A549 (cell line): ENCODE measurements around the gene MOK. TPM values are rescaled to one million over a fixed set of nuclear protein-coding genes. Genes with fewer than 3 reads are reported as not detected.

ENCODE experiments used
- ATAC-seq, 2 experiments: fragments of 200-7000 bp in 1 of 2; fragments of >200 bp in 1 of 2; cut with Nextera tagmentation in 1 of 2; cut with Tn5 transposase in 1 of 2; 3 replicates each; pipeline versions ENCODE4 v1.8.0 to v1.9.1; 2018 to 2020; ENCODE audit warnings: mild to moderate bottlenecking in 1 of 2, moderate library complexity in 1 of 2
- CTCF ChIA-PET: fragments of 300-600 bp; sonication (Branson Sonifier 250); formaldehyde crosslinking; extraction: SDS; loops from one replicate; lab custom pipeline; 2021; ENCODE audit warnings: antibody characterized with exemption, inconsistent platforms; lab: Yijun Ruan, JAX
- POLR2A ChIA-PET: fragments of 350-600 bp; formaldehyde crosslinking; extraction: SDS; loops from one replicate; lab custom pipeline; 2021; ENCODE audit warnings: antibody characterized with exemption, inconsistent platforms; lab: Yijun Ruan, JAX
- DNase-seq, 2 experiments: peaks; one replicate each; pipeline versions ENCODE4 v3.0.0 to v3.0.0-alpha.2; 2011 to 2016; ENCODE audit warnings: low read depth in 1 of 2, low spot score in 1 of 2
- FAIRE-seq: peaks from 2 replicates; lab custom pipeline; 2011; peaks lifted over from hg19 to GRCh38; lab: Jason Lieb, UNC
- H3K27ac ChIP-seq, 2 experiments: fragments of >200 bp; sonication (Bioruptor Twin); formaldehyde crosslinking; 3 replicates each; pipeline ENCODE4 v1.5.1; 2016 to 2017
- H3K4me1 ChIP-seq: fragments of >200 bp; sonication (Bioruptor Twin); formaldehyde crosslinking; 3 replicates; pipeline ENCODE4 v1.6.1; 2016
- H3K4me2 ChIP-seq: fragments of >200 bp; sonication (Bioruptor Twin); formaldehyde crosslinking; 3 replicates; pipeline ENCODE4 v1.6.1; 2016
- H3K4me3 ChIP-seq: fragments of >200 bp; sonication (Bioruptor Twin); formaldehyde crosslinking; 3 replicates; pipeline ENCODE4 v1.5.1; 2016
- H3K9me3 ChIP-seq: fragments of >200 bp; sonication (Bioruptor Twin); formaldehyde crosslinking; 3 replicates; pipeline ENCODE4 v1.6.1; 2016
- BHLHE40 ChIP-seq: IDR thresholded peaks from 2 replicates; pipeline ENCODE4 v1.6.1; 2012; ENCODE audit warnings: low read depth, low read length, inconsistent platforms
- CHD2 ChIP-seq: fragments of 150-350 bp; IDR thresholded peaks from 2 replicates; pipeline ENCODE4 v1.6.1; 2014; ENCODE audit warnings: low read length; ENCODE audit not compliant: partially characterized antibody
- CTCF ChIP-seq: fragments of >200 bp; sonication (Bioruptor Twin); formaldehyde crosslinking; IDR thresholded peaks from 3 replicates; pipeline ENCODE4 v1.5.1; 2016
- EHF ChIP-seq: fragments of 250-450 bp; sonication (Bioruptor Pico); IDR thresholded peaks from 2 replicates; pipeline ENCODE4 v1.5.0; 2020; ENCODE audit warnings: mild to moderate bottlenecking
- ELK1 ChIP-seq: fragments of 150-350 bp; IDR thresholded peaks from 2 replicates; pipeline ENCODE4 v1.6.1; 2014; ENCODE audit warnings: low read depth, mild to moderate bottlenecking, low read length
- ESRRA ChIP-seq: fragments of 150-350 bp; IDR thresholded peaks from 2 replicates; pipeline ENCODE4 v1.6.1; 2014; ENCODE audit warnings: mild to moderate bottlenecking, low read length, borderline replicate concordance
- FOSB ChIP-seq: fragments of 250-450 bp; sonication (Bioruptor Pico); IDR thresholded peaks from 2 replicates; pipeline ENCODE4 v1.5.0; 2020; ENCODE audit warnings: mild to moderate bottlenecking, moderate library complexity
- FOSL2 ChIP-seq, 2 experiments: fragments of 450-650 bp in 1 of 2; fragments of >200 bp in 1 of 2; sonication (Bioruptor Twin) in 1 of 2; formaldehyde crosslinking; IDR thresholded peaks; 2 replicates each; pipeline versions ENCODE4 v1.5.0 to v1.6.1; 2016 to 2020; ENCODE audit warnings: mild to moderate bottlenecking in 1 of 2, moderate library complexity in 1 of 2
- GATA3 ChIP-seq: IDR thresholded peaks from 2 replicates; pipeline ENCODE4 v1.6.1; 2012; ENCODE audit warnings: borderline replicate concordance
- HMGXB4 ChIP-seq: fragments of 250-450 bp; sonication (Bioruptor Pico); IDR thresholded peaks from 2 replicates; pipeline ENCODE4 v1.5.0; 2021; ENCODE audit warnings: mild to moderate bottlenecking, moderate library complexity, borderline replicate concordance
- HOXB5 ChIP-seq: fragments of 250-450 bp; sonication (Bioruptor Pico); IDR thresholded peaks from 2 replicates; pipeline ENCODE4 v1.5.0; 2020; ENCODE audit warnings: mild to moderate bottlenecking, moderate library complexity
- JUN ChIP-seq, 2 experiments: fragments of >200 bp; sonication (Bioruptor Twin); formaldehyde crosslinking; IDR thresholded peaks; 2 replicates in 1 of 2; 3 replicates in 1 of 2; pipeline ENCODE4 v1.6.1; 2016 to 2017
- KDM1A ChIP-seq: fragments of 200-600 bp; sonication (generic); IDR thresholded peaks from 2 replicates; pipeline ENCODE4 v1.6.1; 2016; ENCODE audit warnings: low read depth, mild to moderate bottlenecking
- KDM5A ChIP-seq: fragments of 200-600 bp; sonication (generic); IDR thresholded peaks from 2 replicates; pipeline ENCODE4 v1.6.1; 2016; ENCODE audit warnings: antibody characterized with exemption, mild to moderate bottlenecking
- MYC ChIP-seq: IDR thresholded peaks from 2 replicates; pipeline ENCODE4 v1.6.1; 2012; ENCODE audit warnings: mild to moderate bottlenecking, inconsistent platforms, low read length, improper control_type of control experiment, borderline replicate concordance
- NR3C1 ChIP-seq: fragments of >200 bp; sonication (Bioruptor Twin); formaldehyde crosslinking; IDR thresholded peaks from 3 replicates; pipeline ENCODE4 v1.6.1; 2017
- PBX3 ChIP-seq: IDR thresholded peaks from 2 replicates; pipeline ENCODE4 v1.6.1; 2012
- PHF8 ChIP-seq: fragments of 200-600 bp; sonication (generic); IDR thresholded peaks from 2 replicates; pipeline ENCODE4 v1.6.1; 2016; ENCODE audit warnings: low read depth, mild to moderate bottlenecking, antibody characterized with exemption, moderate library complexity, borderline replicate concordance
- RARB ChIP-seq: fragments of 250-450 bp; sonication (Bioruptor Pico); IDR thresholded peaks from 2 replicates; pipeline ENCODE4 v1.8.0; 2021; ENCODE audit warnings: mild to moderate bottlenecking, moderate library complexity
- RFX5 ChIP-seq: fragments of 450-650 bp; IDR thresholded peaks from 2 replicates; pipeline ENCODE4 v1.7.1; 2014; ENCODE audit warnings: antibody characterized with exemption, mild to moderate bottlenecking, moderate library complexity
- SMC3 ChIP-seq: fragments of >200 bp; sonication (Bioruptor Twin); formaldehyde crosslinking; IDR thresholded peaks from 3 replicates; pipeline ENCODE4 v1.6.1; 2018; ENCODE audit warnings: inconsistent platforms
- SREBF2 ChIP-seq: fragments of 450-650 bp; IDR thresholded peaks from 2 replicates; pipeline ENCODE4 v1.6.1; 2014; ENCODE audit warnings: mild to moderate bottlenecking, moderate library complexity
- TFCP2L1 ChIP-seq: fragments of 250-450 bp; sonication (Bioruptor Pico); IDR thresholded peaks from 2 replicates; pipeline ENCODE4 v1.5.0; 2021; ENCODE audit warnings: mild to moderate bottlenecking
- USF2 ChIP-seq: fragments of 450-650 bp; IDR thresholded peaks from 2 replicates; pipeline ENCODE4 v1.6.1; 2014; ENCODE audit warnings: antibody characterized with exemption
- ZC3H11A ChIP-seq: fragments of 450-650 bp; IDR thresholded peaks from 2 replicates; pipeline ENCODE4 v1.6.1; 2014; ENCODE audit warnings: antibody characterized with exemption, mild to moderate bottlenecking
- WGBS: methylation state at CpG from one replicate; pipeline ENCODE4 v1.1.6; 2017; ENCODE audit errors: missing lambda C conversion rate; 5-methylcytosine and 5-hydroxymethylcytosine counted together
- polyA plus RNA-seq, 4 experiments: library from polyadenylated mRNA; depleted of rRNA in 3 of 4; stranded (reverse); fragments of >200 nt; fragmentation: RNase III in 1 of 4; extraction: RNeasy Plus Mini Kit Qiagen cat#74134 plus additional on column Dnase treatment in 1 of 4; gene quantifications; 2 replicates in 3 of 4; 3 replicates in 1 of 4; pipeline ENCODE4 v1.2.3, GENCODE V29; 2011 to 2017

The MOK gene
- polyA plus RNA-seq, 2 of the 4 experiments (the other 2 are of a cell fraction), result 12.6 to 18.5 TPM

GRCh38 chr14:102220031-102220430, 84.9 kb downstream of the MOK start:
- ATAC-seq, result no peak
- FAIRE-seq, result no peak
- Histone ChIP-seq H3K27ac (no peak overlapping the region), H3K4me2 (no peak overlapping the region), H3K9me3 (no peaks in the 10 kb centered on the region), H3K4me3 (no peak overlapping the region), H3K4me1 (no peaks in the 10 kb centered on the region)
- TF ChIP-seq ZC3H11A, result no peak
- no peak for TF ChIP-seq PHF8
- no peak for TF ChIP-seq MYC
- no peak for TF ChIP-seq KDM5A
- no peak for TF ChIP-seq KDM1A
- no peak for TF ChIP-seq RARB (CRISPR knock-in tag)
- TF ChIP-seq SREBF2, result no peak
- no peak for TF ChIP-seq CHD2
- no peak for TF ChIP-seq USF2
- no peak for TF ChIP-seq PBX3
- no peak for DNase-seq
- POLR2A ChIA-PET, result no interaction called here
- WGBS, result 91% methylated on average over 12 of the region's 12 CpGs
- CTCF ChIA-PET, result interaction anchor here (3.4 kb wide), 1 partner anchor 94 kb away, joined by 15 read pairs; no protein-coding TSS in a partner anchor

GRCh38 chr14:102219316-102219715, 85.6 kb downstream of the MOK start:
- TF ChIP-seq GATA3 (no peak), HMGXB4 (CRISPR knock-in tag) (no peak), JUN (IDR thresholded peaks at IDR 0.05) (no peak), ELK1 (no peak), KDM5A (no peak), HOXB5 (CRISPR knock-in tag) (no peak), BHLHE40 (no peak), CTCF (no peak), EHF (no peak), TFCP2L1 (no peak), FOSB (no peak), SMC3 (no peak), RFX5 (no peak), ESRRA (no peak), USF2 (no peak), FOSL2 (IDR thresholded peaks at IDR 0.05) (no peak), FOSL2 (CRISPR knock-in tag; IDR thresholded peaks at IDR 0.05) (no peak), KDM1A (no peak), NR3C1 (no peak)
- TF ChIP-seq, all 56 proteins: peak for 0
- Histone ChIP-seq H3K4me2 (no peak overlapping the region), H3K27ac (no peak overlapping the region), H3K4me3 (no peak overlapping the region), H3K4me1 (no peaks in the 10 kb centered on the region), H3K9me3 (no peaks in the 10 kb centered on the region)
- WGBS, result 96% methylated on average over 16 of the region's 16 CpGs
- ATAC-seq (peak in 1 of 2 experiments; percentile 16; a peak in 1 of 6 replicates), DNase-seq (no peak), FAIRE-seq (no peak)
- ChIA-PET CTCF (interaction anchor here (0.9 to 2.8 kb wide), 2 partner anchors 11 to 97 kb away, joined by 3 to 21 read pairs; no protein-coding TSS in a partner anchor), POLR2A (no interaction called here)
